A549 (cell line): ENCODE results near the gene TMSB15A.
"Not testable (repeated sequence)": the region's sequence is repeated elsewhere in the genome, so short reads cannot be mapped to it uniquely, and the experiment has no call there.

Experiments
- BHLHE40 ChIP-seq: IDR thresholded peaks from 2 replicates; pipeline ENCODE4 v1.6.1; 2012; ENCODE audit warnings: low read depth, low read length, inconsistent platforms
- RAD21 ChIP-seq, 2 experiments: fragments of >200 bp in 1 of 2; sonication (Bioruptor Twin) in 1 of 2; formaldehyde crosslinking in 1 of 2; IDR thresholded peaks in 1 of 2; conservative IDR thresholded peaks in 1 of 2; 2 replicates in 1 of 2; 3 replicates in 1 of 2; pipeline ENCODE4 v1.6.1; 2012 to 2018; ENCODE audit warnings: inconsistent platforms in 1 of 2
- TF ChIP-seq, protein P1 (sequence below): fragments of >200 bp; sonication (Bioruptor Twin); formaldehyde crosslinking; IDR thresholded peaks from 3 replicates; pipeline ENCODE4 v1.5.1; 2016

DNA sequence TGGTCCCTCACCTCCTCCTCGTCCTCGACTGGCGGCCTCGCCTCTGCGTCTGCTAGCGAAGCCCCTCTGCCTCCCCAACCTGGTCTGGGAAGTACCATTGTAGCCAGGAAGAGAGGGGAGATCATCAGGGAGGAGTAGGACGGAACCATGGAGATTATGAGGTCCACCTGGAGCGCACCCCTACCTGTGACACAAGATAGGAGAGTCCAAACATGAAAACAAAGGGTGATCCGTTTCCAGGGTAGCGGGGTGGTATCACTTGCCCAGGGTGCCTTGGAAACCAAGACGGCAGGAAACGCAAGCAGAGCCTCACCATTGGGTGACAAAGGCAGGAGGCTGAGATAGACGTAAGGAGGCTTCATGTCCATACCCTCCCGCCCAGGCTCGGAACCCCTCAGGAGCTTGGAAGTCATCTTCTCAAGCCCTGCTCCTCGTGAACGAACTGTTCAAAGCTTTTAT, 44.7 kb downstream of the TMSB15A start, which contains the start of gene TCP11X2:
- TF ChIP-seq, protein P1, sequence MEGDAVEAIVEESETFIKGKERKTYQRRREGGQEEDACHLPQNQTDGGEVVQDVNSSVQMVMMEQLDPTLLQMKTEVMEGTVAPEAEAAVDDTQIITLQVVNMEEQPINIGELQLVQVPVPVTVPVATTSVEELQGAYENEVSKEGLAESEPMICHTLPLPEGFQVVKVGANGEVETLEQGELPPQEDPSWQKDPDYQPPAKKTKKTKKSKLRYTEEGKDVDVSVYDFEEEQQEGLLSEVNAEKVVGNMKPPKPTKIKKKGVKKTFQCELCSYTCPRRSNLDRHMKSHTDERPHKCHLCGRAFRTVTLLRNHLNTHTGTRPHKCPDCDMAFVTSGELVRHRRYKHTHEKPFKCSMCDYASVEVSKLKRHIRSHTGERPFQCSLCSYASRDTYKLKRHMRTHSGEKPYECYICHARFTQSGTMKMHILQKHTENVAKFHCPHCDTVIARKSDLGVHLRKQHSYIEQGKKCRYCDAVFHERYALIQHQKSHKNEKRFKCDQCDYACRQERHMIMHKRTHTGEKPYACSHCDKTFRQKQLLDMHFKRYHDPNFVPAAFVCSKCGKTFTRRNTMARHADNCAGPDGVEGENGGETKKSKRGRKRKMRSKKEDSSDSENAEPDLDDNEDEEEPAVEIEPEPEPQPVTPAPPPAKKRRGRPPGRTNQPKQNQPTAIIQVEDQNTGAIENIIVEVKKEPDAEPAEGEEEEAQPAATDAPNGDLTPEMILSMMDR, result not testable (repeated sequence)
- not testable (repeated sequence) for TF ChIP-seq RAD21 (conservative IDR thresholded peaks at IDR 0.05 in 1 of 2, IDR thresholded peaks at IDR 0.05 in 1 of 2); BHLHE40
